CD4-positive, alpha-beta T cell treated with Interleukin-12 subunit alpha and Interleukin-12 subunit beta, for 1 hour (primary cell): ENCODE measurements around the gene VCAN.

ENCODE experiments used
- DNase-seq: peaks from one replicate; pipeline ENCODE4 v3.0.0-alpha.2; 2020

VCAN gene

DNA sequence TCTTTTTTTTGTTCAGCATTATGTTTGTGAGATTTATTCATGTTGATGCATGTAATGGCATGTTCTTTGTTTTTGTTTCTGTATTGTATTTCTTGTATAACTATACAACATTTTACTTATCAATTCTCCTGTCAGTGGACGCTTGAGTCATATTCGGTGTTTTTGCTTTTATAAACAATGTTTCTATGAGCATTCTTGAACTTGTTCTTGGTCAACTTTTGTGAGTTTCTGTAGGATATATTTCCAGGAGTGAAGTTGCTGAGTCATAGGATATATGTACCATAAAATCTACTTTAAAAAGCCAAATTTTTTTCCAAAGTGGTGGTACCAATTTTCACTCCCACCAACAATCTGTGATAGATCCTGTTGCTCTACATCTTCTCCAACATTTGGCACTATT lies 104.8 kb downstream of the VCAN start:
- no peak for DNase-seq

- DNase-seq = no peak
Observed at GRCh38 chr5:83577036-83577636, 105.6 kb downstream of the VCAN start.

DNA sequence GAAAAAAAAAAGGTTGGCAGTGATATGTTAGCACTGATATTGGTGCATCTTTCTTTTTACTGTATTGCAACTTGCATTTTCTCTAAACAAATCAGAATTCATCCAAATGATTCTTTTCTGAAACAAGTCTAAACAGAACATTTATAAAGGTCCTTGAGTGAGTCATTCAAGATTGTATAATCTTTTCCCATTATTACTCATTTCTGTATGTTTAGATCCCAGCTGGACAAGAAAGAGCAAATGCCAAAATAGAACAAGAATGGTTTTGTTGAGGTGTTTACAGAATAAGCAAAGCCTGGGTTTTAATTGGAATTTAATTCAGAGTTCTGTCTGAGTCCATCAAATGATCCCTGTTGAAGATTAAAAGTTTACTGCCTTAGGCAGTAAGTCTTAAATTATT lies 112.3 kb downstream of the VCAN start:
- no peak for DNase-seq

GRCh38 chr5:83586874-83587776 lies 115.6 kb downstream of the VCAN start:
- no peak for DNase-seq

DNA sequence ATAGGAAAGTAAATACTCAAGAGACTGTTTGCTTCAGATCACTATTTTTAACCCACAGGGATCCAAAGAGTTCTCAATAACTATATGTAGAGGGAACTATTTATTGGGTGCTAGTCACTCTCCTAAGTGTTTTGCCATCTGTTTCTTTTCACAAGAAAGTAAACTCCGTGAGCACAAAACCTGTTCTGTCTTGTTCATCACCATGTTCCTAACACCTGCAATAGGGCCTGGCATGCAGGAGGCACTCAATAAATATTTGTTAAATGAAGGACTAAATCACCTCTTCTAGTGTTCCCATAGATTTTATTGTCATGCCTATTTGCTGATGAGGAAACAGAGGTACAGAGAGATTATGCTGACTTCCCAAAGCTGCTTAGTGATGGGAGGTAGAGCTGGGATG lies 118.2 kb downstream of the VCAN start:
- no peak for DNase-seq

- no peak for DNase-seq
Observed at GRCh38 chr5:83590966-83591365, 119.4 kb downstream of the VCAN start.

DNA sequence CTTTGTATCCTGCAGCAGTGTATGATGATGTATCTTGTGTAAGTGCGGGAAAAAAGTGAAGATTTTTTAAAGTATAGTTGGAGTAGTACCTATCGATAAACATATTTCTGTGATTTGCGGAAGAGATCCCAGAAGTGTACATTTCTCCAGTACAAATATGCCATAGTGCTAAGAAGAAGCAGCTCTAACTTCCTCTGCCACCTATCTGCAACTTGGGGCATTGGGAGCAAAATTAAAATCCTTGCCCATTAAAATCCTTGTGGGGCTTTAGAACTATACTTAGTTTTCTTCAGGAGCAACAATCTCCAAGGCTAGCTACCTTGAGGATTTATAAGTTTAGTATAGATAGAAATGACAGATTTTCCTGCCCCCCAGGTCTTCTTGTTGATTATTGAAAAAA lies 123.7 kb downstream of the VCAN start:
- DNase-seq = no peak

- no peak for DNase-seq
Observed at GRCh38 chr5:83608122-83608521, 136.6 kb downstream of the VCAN start.

DNA sequence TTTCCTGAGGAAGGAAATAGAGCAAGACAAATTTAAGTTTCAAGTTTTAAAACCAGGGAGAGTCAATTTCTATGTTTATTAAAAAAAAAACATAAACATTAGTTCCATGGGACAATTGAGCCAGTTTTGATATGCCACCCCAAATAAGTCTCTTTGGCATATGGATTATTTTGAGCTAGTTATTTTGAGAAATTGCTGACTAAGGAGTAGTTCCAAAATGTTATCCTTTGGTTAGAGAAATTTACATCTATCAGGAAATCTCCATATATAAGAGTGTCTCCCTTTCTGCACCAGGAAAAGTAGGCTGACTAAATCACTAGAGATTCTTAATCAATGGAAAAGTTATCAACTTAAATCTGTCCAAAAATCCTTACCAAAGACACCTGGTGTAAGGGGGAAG lies 143.3 kb downstream of the VCAN start:
- no peak for DNase-seq

DNA sequence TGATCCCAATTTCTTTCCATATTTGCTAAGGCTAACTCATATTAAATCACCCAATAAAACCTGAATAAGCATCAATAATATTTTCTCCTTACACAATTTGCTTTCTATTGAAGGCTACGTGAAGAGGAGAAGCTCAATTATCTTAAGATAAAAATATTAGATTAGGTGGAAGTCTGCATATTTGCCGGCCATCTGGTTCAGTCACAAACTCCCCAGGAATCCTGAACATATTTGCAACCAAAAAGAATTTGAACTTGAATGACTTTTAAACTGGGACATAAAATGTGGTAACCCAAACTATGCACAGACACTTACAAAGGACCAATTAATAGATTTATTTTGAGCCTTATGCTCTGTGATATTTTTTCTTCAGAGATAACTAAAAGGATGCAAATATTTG lies 156.8 kb downstream of the VCAN start:
- no peak for DNase-seq
